Fibroblast of skin of scalp (primary cell): ENCODE data around the gene EFCAB5. TPM values are rescaled to one million over a fixed set of nuclear protein-coding genes. Genes with fewer than 3 reads are reported as not detected.
"Not testable (repeated sequence)": the region's sequence is repeated elsewhere in the genome, so short reads cannot be mapped to it uniquely, and the experiment has no call there.

Experiments
- DNase-seq: peaks from one replicate; pipeline ENCODE4 v3.0.0-alpha.2; 2013
- polyA plus RNA-seq, 2 experiments: library from polyadenylated mRNA; unstranded; fragments of 120-200 nt; gene quantifications; one replicate each; pipeline ENCODE4 v1.2.1, GENCODE V29; 2013; ENCODE audit not compliant: insufficient read length in 2 of 2

EFCAB5 gene
- polyA plus RNA-seq (2013, experiment 1 of 2; ENCODE audit: insufficient read length): 0.69 TPM
- polyA plus RNA-seq (2013, experiment 2 of 2; ENCODE audit: insufficient read length): not detected

GRCh38 chr17:29941334-29941733 lies at the start of gene EFCAB5:
Gene EFCAB5, plus strand, starts transcription at chr17:29941634. Its CDS starts 163 bp downstream, at chr17:29941797.
- DNase-seq: no peak

DNA sequence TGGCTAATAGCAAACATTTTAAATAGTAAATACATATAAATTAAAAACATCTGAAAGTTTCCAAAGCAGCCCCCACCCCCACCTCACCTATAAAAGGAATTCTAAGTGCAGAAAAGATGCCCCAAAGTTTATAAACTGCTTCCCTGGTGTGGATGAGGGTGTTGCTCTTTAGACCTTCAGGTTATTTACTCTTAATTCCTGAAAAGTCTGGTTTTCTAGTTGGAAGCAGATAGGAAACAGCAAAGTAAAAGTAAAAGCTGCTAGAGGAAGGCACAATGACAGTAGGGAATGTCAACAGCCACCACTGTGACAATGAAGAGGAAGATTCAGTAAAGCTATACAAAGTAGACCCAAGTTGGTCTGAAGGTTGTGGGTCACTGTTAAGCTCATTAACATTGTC lies 49.2 kb upstream of the EFCAB5 start:
- DNase-seq: no peak

DNA sequence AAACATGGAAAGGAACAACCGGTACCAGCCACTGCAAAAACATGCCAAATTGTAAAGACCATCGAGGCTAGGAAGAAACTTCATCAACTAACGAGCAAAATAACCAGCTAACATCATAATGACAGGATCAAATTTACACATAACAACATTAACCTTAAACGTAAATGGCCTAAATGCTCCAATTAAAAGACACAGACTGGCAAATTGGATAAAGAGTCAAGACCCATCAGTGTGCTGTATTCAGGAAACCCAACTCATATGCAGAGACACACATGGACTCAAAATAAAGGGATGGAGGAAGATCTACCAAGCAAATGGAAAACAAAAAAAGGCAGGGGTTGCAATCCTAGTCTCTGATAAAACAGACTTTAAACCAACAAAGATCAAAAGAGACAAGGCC lies 44.3 kb upstream of the EFCAB5 start:
- not testable (repeated sequence) for DNase-seq

DNA sequence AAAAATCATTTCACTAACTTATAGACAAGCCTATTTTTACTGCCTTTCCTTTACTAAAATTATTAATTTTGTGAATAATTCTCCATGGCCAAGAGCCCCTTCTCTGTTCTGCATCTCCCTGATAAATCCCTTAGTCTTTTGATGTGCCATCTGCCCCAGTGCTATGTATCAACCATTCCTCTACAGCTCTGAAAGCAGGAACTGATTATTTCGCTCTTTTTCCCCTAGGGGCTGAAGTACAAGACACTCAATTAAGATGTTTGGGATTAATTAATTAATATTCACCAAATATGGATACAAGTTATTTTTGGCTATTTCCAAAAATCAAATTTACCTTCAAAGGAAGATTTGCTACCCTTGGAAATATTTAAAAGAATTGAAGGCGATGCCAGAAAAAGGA lies 38.0 kb upstream of the EFCAB5 start:
- DNase-seq: no peak

DNA sequence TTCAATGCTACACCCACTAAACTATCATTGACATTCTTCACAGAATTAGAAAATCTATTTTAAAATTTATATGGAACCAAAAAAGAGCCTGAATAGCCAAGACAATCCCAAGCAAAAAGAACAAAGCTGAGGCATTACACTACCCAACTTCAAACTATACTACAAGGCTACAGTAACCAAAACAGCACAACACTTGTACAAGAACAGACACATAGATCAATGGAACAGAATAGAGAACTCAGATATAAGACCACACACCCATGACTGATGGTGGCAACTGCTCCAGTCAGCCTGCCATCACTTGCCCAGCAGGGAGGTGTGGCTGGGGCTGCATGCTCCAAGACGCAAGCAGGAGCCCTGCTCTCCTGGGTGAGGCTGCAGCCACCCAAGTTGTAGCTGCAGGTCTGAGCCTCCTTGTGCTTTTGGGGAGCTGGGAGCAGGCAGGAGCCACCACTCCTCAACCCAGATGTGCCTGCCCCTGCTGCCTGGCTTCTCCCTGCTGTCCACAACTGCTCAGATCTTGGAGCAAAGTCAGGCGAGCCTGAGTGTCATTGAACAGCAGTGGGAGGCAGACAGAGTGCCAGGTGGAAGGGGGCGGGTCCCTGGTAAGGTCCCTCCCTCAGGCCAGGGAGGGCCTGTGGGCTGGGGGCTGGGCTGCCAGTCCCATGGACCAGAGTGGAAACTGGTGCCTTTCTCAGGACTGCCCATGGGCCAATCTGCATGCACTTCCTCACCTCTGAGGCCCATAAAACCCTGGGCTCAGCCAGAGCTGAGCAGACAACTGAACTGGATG lies 36.2 kb upstream of the EFCAB5 start:
- no peak for DNase-seq

GRCh38 chr17:29905879-29906167 lies 35.6 kb upstream of the EFCAB5 start:
- DNase-seq: no peak

DNA sequence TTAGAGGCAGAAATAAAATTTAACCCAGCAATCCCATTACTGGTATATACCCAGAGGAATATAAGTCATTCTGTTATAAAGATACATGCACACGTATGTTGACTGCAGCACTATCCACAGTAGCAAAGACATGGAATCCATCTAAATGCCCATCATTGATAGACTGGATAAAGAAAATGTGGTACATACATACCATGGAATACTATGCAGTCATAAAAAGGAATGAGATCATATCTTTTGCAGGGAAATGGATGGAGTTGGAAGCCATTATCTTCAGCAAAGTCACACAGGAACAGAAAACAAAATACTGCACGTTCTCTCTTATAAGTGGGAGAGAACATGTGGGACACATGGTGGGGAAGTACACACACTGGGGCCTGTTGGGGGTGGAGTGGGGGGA lies 34.5 kb upstream of the EFCAB5 start:
- no peak for DNase-seq

- no peak for DNase-seq
These were observed 32.0 kb upstream of the EFCAB5 start for GRCh38 chr17:29909236-29910003.

- DNase-seq: peak; percentile 6
These were observed 29.7 kb upstream of the EFCAB5 start for GRCh38 chr17:29911641-29912177.

- no peak for DNase-seq
These were observed 26.5 kb upstream of the EFCAB5 start for GRCh38 chr17:29914819-29915537.

DNA sequence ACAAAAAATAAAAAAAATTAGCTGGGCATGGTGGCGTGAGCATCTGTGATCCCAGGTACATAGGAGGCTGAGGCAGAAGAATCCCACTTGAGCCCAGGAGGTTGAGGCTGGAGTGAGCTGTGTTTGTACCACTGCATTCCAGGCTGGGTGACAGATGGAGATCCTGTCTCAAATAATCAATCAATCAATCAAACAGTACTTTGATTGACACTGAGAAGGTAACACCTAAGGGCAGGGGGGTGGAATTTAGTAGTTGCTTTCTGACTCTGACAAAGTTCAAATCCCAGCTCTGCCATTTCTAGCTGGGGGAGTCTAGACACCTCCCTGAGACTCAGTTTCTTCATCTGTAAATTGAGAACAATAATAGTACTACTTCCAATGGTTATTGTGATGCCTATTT lies 23.4 kb upstream of the EFCAB5 start:
- no peak for DNase-seq

GRCh38 chr17:29918922-29919856 lies 22.2 kb upstream of the EFCAB5 start:
- peak; percentile 41 for DNase-seq

DNA sequence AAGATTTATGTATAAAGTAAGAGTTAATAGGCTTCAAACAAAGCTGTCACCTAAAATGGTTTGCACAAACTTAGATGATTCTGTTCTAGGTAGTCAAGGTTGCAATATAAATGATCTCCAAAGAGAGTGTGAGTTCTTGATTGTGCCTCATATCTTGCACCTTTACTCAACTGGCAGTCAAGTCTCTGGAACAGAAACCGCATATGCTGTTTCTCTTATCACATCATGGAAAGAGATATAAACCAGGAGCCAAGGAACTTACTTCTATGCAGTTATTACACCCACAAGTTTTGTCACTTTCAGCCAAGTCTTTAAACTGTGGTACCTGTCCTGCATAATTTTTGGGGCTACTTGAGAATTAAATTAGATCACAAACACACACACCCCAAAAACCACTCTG lies 16.6 kb upstream of the EFCAB5 start:
- DNase-seq: no peak

DNA sequence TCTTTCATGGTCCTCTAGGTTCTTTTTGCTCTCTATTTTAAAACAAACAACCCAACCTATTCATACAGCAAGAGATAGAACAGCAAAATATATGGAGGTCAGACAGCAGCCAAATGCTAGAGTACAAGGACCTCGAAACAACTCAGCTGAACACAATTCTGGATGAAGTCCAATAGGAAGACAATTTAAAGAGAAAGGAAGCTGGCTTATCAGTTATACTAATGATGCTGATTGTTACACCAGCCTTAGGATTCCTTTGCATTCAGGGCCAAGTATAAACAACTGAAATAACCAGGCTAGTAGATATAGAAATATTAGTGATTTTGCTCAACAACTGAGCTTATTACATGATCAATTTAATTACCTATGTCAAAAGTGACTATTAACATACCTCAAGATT lies 13.9 kb upstream of the EFCAB5 start:
- no peak for DNase-seq

DNA sequence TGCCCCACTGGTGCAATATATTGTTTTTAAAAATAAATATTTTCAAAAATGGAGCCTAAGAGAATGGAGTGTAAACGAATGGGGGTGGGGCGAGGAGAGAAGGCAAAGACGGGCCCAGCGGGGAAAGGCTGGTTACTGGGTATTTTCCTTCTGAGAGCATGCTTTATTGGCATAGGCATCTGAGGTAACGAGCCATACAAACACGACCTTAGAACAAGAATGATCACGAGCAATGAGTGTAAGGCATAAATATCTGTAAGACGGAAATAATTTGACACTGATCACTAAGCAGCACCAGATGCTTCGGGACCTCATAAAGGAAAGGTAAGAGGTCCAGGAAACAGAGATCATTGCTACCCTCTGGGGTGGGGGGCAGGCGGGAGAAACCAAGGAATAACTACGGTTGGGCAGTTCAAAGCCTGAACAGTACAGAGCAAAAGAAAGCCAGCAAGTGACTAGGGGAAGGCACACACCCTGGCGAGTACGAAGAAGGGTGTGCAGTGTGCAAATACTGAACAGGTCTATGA lies 12.4 kb upstream of the EFCAB5 start:
- DNase-seq: peak; percentile 24

GRCh38 chr17:29929533-29930408 lies 11.7 kb upstream of the EFCAB5 start, which contains the start of gene SSH2:
Gene SSH2, minus strand, starts transcription at chr17:29930228. Its CDS starts 228 bp downstream, at chr17:29930000.
- peak; percentile 85 for DNase-seq

DNA sequence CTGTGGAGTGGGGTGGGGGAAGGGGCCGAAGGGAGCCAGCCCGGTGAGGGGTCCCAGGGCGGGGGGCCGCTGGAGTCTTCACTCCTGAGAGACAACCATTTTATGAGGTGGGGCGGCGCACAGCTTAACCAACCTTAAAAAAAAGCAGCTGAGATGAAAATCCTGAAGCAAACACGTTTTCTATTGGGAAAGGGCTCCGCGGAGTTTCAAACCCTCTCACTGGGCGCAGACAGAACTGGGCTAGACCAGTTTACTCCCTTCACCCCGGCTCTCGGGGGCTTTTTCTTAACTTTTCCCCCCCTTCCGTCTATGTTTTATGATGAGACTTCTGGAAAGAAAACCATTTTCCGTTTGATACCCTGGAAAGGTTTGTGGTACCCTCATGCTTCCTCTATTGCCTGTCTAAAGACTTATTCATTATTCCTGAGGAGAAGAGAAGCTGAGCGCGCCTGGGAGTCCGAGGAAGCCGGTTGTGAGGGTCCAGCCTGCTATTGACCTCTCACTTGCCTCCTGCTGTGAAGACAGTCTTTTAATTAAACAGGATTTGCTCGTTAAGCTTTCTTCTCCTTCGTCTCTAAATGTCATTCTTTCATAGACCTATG lies 10.9 kb upstream of the EFCAB5 start:
- no peak for DNase-seq

DNA sequence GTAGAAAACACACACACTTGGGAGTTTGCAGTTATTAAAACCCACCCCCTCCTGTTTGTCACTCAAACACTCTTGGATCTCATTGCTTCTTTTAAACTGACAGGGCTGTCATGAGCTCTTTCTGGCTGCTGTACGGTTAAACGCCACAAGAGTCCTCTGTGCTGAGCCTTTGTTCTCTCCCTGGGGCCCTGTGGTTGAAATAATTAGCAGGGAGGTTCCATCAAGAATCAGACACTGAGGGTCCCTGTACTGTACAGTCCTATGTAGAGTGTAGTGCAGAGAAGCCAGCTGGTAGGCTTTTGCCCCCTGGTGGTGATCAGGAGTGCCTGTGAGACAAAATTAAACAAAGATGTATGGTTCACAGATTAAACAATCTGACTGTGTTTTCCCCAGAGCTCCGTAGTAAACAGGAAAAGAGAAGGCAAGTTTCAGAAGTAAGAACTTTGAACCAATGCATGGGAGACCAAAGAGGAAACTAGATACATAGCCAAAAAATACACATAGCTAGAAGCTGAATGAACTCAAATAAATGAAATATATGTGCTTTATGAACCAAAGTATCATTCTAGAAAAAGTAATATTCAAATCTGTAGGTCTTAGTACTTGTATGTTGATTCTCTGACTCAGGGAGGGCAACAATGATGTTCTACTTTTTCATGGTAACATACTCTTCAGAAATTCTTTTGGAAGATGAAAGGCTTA lies 10.1 kb upstream of the EFCAB5 start:
- peak; percentile 84 for DNase-seq

GRCh38 chr17:29933379-29933778 lies 8.1 kb upstream of the EFCAB5 start:
- peak; percentile 28 for DNase-seq
